Vagina (tissue), 2 donors: ENCODE results near the gene CFAP73. TPM values are rescaled to one million over a fixed set of nuclear protein-coding genes. Genes with fewer than 3 reads are reported as not detected.

Experiments
- DNase-seq, 2 donors: peaks; one replicate each; pipeline ENCODE4 v3.0.0-alpha.2; 2017; ENCODE audit errors: extremely low spot score in 2 of 2
- H3K27ac ChIP-seq: fragments of 200-600 bp; sonication (generic); one replicate; pipeline ENCODE4 v1.5.1; 2019
- H3K27me3 ChIP-seq: fragments of 200-600 bp; sonication (generic); one replicate; pipeline ENCODE4 v1.5.1; 2019
- H3K36me3 ChIP-seq, 2 donors: fragments of 200-600 bp; sonication (generic); one replicate each; pipeline ENCODE4 v1.5.1; 2017 to 2019
- H3K4me1 ChIP-seq: fragments of 200-600 bp; sonication (generic); one replicate; pipeline ENCODE4 v1.5.1; 2019
- H3K4me3 ChIP-seq, 2 donors: fragments of 200-600 bp; sonication (generic); 1 replicate in 1 of 2; 2 replicates in 1 of 2; pipeline ENCODE4 v1.5.1; 2016 to 2019
- H3K9me3 ChIP-seq: fragments of 200-600 bp; sonication (generic); one replicate; pipeline ENCODE4 v1.5.1; 2019
- CTCF ChIP-seq, 3 experiments: fragments of 450-650 bp in 2 of 3; fragments of 200-600 bp in 1 of 3; sonication (generic) in 1 of 3; IDR thresholded peaks; one replicate each; pipeline ENCODE4 v1.5.1; 2017 to 2019; ENCODE audit warnings: antibody characterized with exemption in 3 of 3, mild to moderate bottlenecking in 2 of 3, moderate library complexity in 2 of 3
- POLR2A ChIP-seq, 2 donors: fragments of 450-650 bp; IDR thresholded peaks; one replicate each; pipeline ENCODE4 v1.6.1; 2017; ENCODE audit warnings: antibody characterized with exemption in 2 of 2, mild to moderate bottlenecking in 2 of 2, moderate library complexity in 2 of 2
- POLR2AphosphoS5 ChIP-seq, 2 donors: sonication (generic); formaldehyde crosslinking; IDR thresholded peaks; one replicate each; pipeline ENCODE4 v1.9.0; 2017; ENCODE audit warnings: antibody characterized with exemption in 2 of 2, mild to moderate bottlenecking in 2 of 2, low read depth in 1 of 2; ENCODE audit not compliant: insufficient read depth in 1 of 2
- intact Hi-C: fragments of 100-400 bp; cut with DNase I; formaldehyde crosslinking; loops from one replicate; pipeline ENCODE4 v1.15.1; 2023
- total RNA-seq: library from RNA; depleted of rRNA; stranded (reverse); fragments of >200 nt; gene quantifications from one replicate; pipeline ENCODE4 v1.2.3, GENCODE V29; 2016

The CFAP73 gene
- total RNA-seq, 1 donor from 2014 or later: not detected

GRCh38 chr12:113129664-113130456 is 19.7 kb upstream of the CFAP73 start:
- no peak for TF ChIP-seq CTCF (IDR thresholded peaks at IDR 0.05)
- no peak for TF ChIP-seq POLR2A (IDR thresholded peaks at IDR 0.05)
- TF ChIP-seq POLR2AphosphoS5 (IDR thresholded peaks at IDR 0.05; ENCODE audit: insufficient read depth in 1 of 2, low read depth in 1 of 2): no peak
- Histone ChIP-seq H3K27me3 (no peaks in the 10 kb centered on the region), H3K4me3 (no peak overlapping the region), H3K27ac (no peak overlapping the region), H3K9me3 (no peaks in the 10 kb centered on the region), H3K4me1 (no peaks in the 10 kb centered on the region), H3K36me3 (no peaks in the 10 kb centered on the region)
- intact Hi-C loops: no loop called here
- DNase-seq: no peak

GRCh38 chr12:113130457-113131135 is 18.9 kb upstream of the CFAP73 start:
- H3K9me3 ChIP-seq: no peaks in the 10 kb centered on the region
- H3K36me3 ChIP-seq: no peaks in the 10 kb centered on the region
- H3K27me3 ChIP-seq: no peaks in the 10 kb centered on the region
- peaks cover 2% of the 10 kb centered on the region for H3K4me1 ChIP-seq
- no peak for DNase-seq
- no peak for TF ChIP-seq POLR2A (IDR thresholded peaks at IDR 0.05)
- TF ChIP-seq POLR2AphosphoS5 (IDR thresholded peaks at IDR 0.05; ENCODE audit: insufficient read depth in 1 of 2, low read depth in 1 of 2): no peak
- TF ChIP-seq CTCF (IDR thresholded peaks at IDR 0.05): no peak
- no peak overlapping the region for H3K27ac ChIP-seq
- no peak overlapping the region for H3K4me3 ChIP-seq
- intact Hi-C loops: no loop called here

GRCh38 chr12:113131556-113131955 is 18.0 kb upstream of the CFAP73 start:
- H3K4me3 ChIP-seq: no peak overlapping the region

GRCh38 chr12:113133036-113133435 is 16.5 kb upstream of the CFAP73 start:
- no peak for DNase-seq
- Histone ChIP-seq H3K27me3 (no peaks in the 10 kb centered on the region), H3K36me3 (no peaks in the 10 kb centered on the region), H3K4me1 (peaks cover 9% of the 10 kb centered on the region), H3K9me3 (no peaks in the 10 kb centered on the region), H3K27ac (no peak overlapping the region), H3K4me3 (no peak overlapping the region)
- intact Hi-C loops: no loop called here
- no peak for TF ChIP-seq POLR2AphosphoS5 (IDR thresholded peaks at IDR 0.05; ENCODE audit: insufficient read depth in 1 of 2, low read depth in 1 of 2)
- TF ChIP-seq POLR2A (IDR thresholded peaks at IDR 0.05): no peak
- TF ChIP-seq CTCF (IDR thresholded peaks at IDR 0.05): no peak

More at GRCh38 chr12:113131556-113131955, 18.0 kb upstream of the CFAP73 start:
- no peaks in the 10 kb centered on the region for H3K9me3 ChIP-seq
- TF ChIP-seq POLR2A (IDR thresholded peaks at IDR 0.05) (no peak), CTCF (IDR thresholded peaks at IDR 0.05) (no peak), POLR2AphosphoS5 (IDR thresholded peaks at IDR 0.05; ENCODE audit: insufficient read depth in 1 of 2, low read depth in 1 of 2) (no peak)
- no peaks in the 10 kb centered on the region for H3K27me3 ChIP-seq
- intact Hi-C loops: no loop called here
- no peak for DNase-seq
- peaks cover 9% of the 10 kb centered on the region for H3K4me1 ChIP-seq
- no peak overlapping the region for H3K27ac ChIP-seq
- H3K36me3 ChIP-seq: no peaks in the 10 kb centered on the region

- intact Hi-C loops: no loop called here
- no peak overlapping the region for H3K27ac ChIP-seq
- H3K36me3 ChIP-seq: no peaks in the 10 kb centered on the region
- DNase-seq: no peak
- H3K9me3 ChIP-seq: no peaks in the 10 kb centered on the region
- no peak for TF ChIP-seq POLR2AphosphoS5 (IDR thresholded peaks at IDR 0.05; ENCODE audit: insufficient read depth in 1 of 2, low read depth in 1 of 2)
- TF ChIP-seq POLR2A (IDR thresholded peaks at IDR 0.05): no peak
- no peak for TF ChIP-seq CTCF (IDR thresholded peaks at IDR 0.05)
- H3K4me3 ChIP-seq: no peak overlapping the region
- H3K4me1 ChIP-seq: peaks cover 9% of the 10 kb centered on the region
- H3K27me3 ChIP-seq: no peaks in the 10 kb centered on the region
Observed at GRCh38 chr12:113133666-113134065, 15.9 kb upstream of the CFAP73 start.
